HG03175 (cell line): ENCODE data around the gene SULT1C3.
A peak's percentile ranks its signal among the peaks of the same experiment; 100 is the strongest.

ENCODE experiments used
- ATAC-seq: cut with Tn5 transposase; IDR thresholded peaks from one replicate; pipeline ENCODE4 v1.9.1; 2021; ENCODE audit warnings: mild to moderate bottlenecking, moderate library complexity; ENCODE audit not compliant: unreplicated experiment

Gene SULT1C3

DNA sequence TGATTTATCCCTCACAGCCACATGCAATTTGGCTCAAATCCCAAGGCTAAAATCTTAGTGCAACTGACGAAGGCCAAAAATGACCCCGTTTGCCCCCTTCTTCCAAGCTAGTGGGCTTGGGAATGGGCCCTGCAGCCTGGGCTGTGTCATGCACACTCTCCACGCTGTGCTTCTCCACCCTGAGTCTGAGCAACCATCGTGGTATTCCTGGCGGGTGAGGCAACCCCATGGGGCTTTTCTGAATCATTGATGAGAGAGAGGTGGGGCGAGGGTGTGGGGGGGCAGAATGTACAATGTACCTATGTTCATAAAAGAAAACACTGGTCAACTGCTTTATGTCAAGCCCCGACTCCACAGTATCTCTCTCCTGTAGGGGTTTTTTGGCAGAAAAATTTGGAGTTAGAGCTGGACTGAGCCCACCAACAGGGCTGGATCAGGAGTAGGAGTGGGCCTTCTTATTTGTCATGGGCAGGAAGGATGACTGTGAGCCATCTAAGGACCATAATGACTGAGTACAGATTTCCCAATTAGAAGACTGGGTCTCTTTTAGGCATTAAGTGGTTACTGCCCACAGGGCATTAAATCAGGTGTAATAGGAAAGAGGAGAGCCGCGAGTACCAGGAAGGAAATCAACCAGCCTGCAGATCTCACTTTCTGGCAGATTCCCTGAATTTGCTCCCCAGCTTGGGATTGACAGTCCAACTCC lies 57.8 kb downstream of the SULT1C3 start:
- no peak for ATAC-seq

DNA sequence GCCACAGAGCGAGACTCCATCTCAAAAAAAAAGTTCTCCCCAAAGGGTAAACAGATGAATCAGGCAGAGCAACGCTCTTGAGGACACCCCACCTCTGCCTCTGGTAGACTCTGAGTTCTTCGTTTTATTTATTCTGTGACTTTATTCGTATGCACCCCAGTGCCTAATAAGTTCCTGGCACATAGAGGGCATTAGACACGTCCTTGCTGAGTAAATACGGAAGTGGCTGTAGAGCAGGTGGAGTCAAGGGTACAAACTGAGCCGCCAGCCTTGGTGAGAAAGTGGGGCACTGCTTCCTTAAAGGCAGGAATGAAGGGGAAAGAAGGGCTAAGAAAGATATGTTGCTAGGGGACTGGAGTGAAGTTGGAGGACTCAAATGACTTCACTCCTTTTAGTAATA lies 61.8 kb downstream of the SULT1C3 start:
- ATAC-seq, result no peak

DNA sequence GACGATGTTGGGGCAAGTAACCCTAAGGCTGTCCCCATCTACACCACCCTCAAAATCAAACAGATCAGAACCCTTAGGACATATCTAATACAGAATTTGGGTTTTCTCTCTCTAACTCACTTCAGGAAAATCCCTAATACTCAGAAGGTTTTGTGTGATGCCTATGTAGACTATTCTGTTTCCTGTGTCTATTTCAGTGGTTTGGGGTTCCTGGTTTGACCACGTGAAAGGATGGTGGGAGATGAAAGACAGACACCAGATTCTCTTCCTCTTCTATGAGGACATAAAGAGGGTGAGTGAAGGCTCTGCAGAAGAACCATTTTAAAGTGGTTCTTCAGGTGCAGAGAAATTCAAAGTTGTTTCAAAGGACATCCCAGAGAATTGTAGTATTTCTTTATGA lies 65.2 kb downstream of the SULT1C3 start:
- peak; percentile 52 for ATAC-seq

DNA sequence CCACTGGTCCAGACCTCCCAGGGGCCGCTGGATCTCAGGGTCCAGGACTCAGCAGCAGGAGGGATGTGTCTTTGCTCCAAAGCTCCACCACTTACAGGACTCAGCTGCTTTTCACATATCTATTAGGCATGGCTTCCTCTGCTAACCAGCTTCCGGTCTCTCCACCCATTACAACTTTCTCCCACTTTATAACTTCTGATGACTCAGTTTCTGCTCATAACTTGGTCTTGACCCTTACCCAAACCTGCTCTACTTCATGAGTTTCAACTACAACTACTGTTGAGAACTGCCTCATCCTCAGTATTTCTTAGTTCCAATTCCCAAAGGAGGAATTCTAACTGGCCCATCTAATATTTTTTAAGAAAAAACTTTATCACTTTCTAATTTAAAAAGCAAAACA lies 66.1 kb downstream of the SULT1C3 start:
- no peak for ATAC-seq

DNA sequence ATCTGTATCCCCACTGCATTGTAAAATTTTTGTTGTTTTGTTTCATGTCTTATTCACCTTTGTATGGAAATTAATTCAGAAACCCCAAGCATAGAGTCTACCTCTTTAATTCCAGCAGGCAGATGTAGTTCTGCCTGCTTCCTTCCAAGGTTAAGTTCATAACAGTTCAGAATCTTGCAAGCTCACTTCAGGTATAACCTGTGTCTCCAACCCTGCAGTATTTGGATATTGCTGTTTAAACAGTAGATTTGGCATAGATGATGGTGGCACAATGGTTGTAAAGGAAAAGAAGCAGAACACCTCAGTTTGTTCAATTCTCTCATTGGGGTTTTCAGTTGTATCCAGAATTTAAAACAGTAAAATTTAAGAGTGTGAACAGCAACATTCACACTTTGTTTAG lies 70.1 kb downstream of the SULT1C3 start:
- no peak for ATAC-seq
